ENCODE data around the gene DDX25. TPM values are rescaled to one million over a fixed set of nuclear protein-coding genes. Genes with fewer than 3 reads are reported as not detected.

The DDX25 gene
- total and polyA plus RNA-seq, 2 of the 4 experiments (the other 2 are of a cell fraction) = under 0.01 TPM; not detected in 1

GRCh38 chr11:125926682-125927081, 22.4 kb downstream of the DDX25 start:
- H4K5ac ChIP-seq (ENCODE audit: low read depth, low read length) = no peak overlapping the region
- no peak overlapping the region for H2AK5ac ChIP-seq (ENCODE audit: low read depth, low read length)
- H2BK5ac ChIP-seq (ENCODE audit: low read depth, low read length, poor library complexity, severe bottlenecking) = no peak overlapping the region
- H4K8ac ChIP-seq (ENCODE audit: low read depth in 2 of 2, low read length in 2 of 2) = no peak overlapping the region
- H3K14ac ChIP-seq (replicated peaks; ENCODE audit: low read depth, low read length) = no peak overlapping the region
- H3K79me1 ChIP-seq (ENCODE audit: low read depth in 1 of 2, low read length in 2 of 2) = no peaks in the 10 kb centered on the region
- WGBS, 2 experiments (ENCODE audit: extremely low coverage in 2 of 2, insufficient read length in 1 of 2) = no CpG with 5 or more reads among the region's 12 CpGs
- no peak for ATAC-seq (ENCODE audit: low read depth)
- H3K23ac ChIP-seq (ENCODE audit: low read depth, low read length) = no peak overlapping the region
- in situ Hi-C loops (cut with MboI; ENCODE audit: low sequenced_read_pairs) (loop anchor here (5.0 kb wide), 1 partner anchor 266 kb away; no protein-coding TSS in a partner anchor), dilution Hi-C loops (cut with HindIII; ENCODE audit: low sequenced_read_pairs, unreplicated experiment) (no loop called here), intact Hi-C loops (cut with micrococcal nuclease) (no loop called here)
- no peaks in the 10 kb centered on the region for H3K4me1 ChIP-seq (ENCODE audit: control insufficient read depth, insufficient read depth, low read length)
- BruUV-seq (replicated peaks) = no TSS peak
- H3K9me3 ChIP-seq (ENCODE audit: control insufficient read depth, insufficient read depth, low read length) = no peaks in the 10 kb centered on the region
- ChIA-PET POLR2A (ENCODE audit: unreplicated experiment) (no interaction called here), CTCF (interaction anchor here (1.2 kb wide), 1 partner anchor 267 kb away, joined by 3 read pairs; no protein-coding TSS in a partner anchor)
- no peak for DNase-seq
- no peak overlapping the region for H2AFZ ChIP-seq (replicated peaks; ENCODE audit: low read length, poor library complexity)
- H3K9me1 ChIP-seq (ENCODE audit: insufficient read depth, low read length) = no peaks in the 10 kb centered on the region
- no peak overlapping the region for H3K56ac ChIP-seq (ENCODE audit: extremely low read depth, insufficient read depth, low read length)
- H3K9ac ChIP-seq (ENCODE audit: low read depth, low read length) = no peak overlapping the region
- no peak overlapping the region for H3K4me3 ChIP-seq (ENCODE audit: insufficient read depth, low read depth, low read length)
- no peak overlapping the region for H2BK20ac ChIP-seq (ENCODE audit: low read depth, low read length)
- H2BK120ac ChIP-seq (ENCODE audit: low read depth, low read length) = no peak overlapping the region
- H4K20me1 ChIP-seq (ENCODE audit: insufficient read depth, low read length) = no peaks in the 10 kb centered on the region
- no peak overlapping the region for H4K91ac ChIP-seq (ENCODE audit: insufficient read depth, low read depth, low read length)
- H3K27me3 ChIP-seq (ENCODE audit: control insufficient read depth, insufficient read depth, low read length) = peaks cover 40% of the 10 kb centered on the region
- no peaks in the 10 kb centered on the region for H3K36me3 ChIP-seq (ENCODE audit: control insufficient read depth, insufficient read depth, low read length)
- H2BK15ac ChIP-seq (ENCODE audit: low read depth, low read length) = no peak overlapping the region
- no peak overlapping the region for H3K4me2 ChIP-seq (ENCODE audit: low read depth, low read length)
- no peak overlapping the region for H3K4ac ChIP-seq (ENCODE audit: low read depth, low read length)
- no peak overlapping the region for H3K27ac ChIP-seq (ENCODE audit: insufficient read depth, low read length)
- H3K18ac ChIP-seq (ENCODE audit: low read depth, low read length) = no peak overlapping the region
- H2AK9ac ChIP-seq (replicated peaks; ENCODE audit: low read depth, low read length, poor library complexity) = no peak overlapping the region
- TF ChIP-seq MAFK (IDR thresholded peaks at IDR 0.05; ENCODE audit: low read depth, low read length) (no peak), RAD21 (IDR thresholded peaks at IDR 0.05; ENCODE audit: low read length) (no peak), BHLHE40 (IDR thresholded peaks at IDR 0.05; ENCODE audit: low read depth, low read length) (no peak), NFE2L2 (IDR thresholded peaks at IDR 0.05; ENCODE audit: low read depth, low read length) (no peak), RCOR1 (IDR thresholded peaks at IDR 0.05; ENCODE audit: insufficient replicate concordance, low read length) (no peak), USF2 (IDR thresholded peaks at IDR 0.05; ENCODE audit: low read depth, low read length) (no peak), MXI1 (IDR thresholded peaks at IDR 0.05; ENCODE audit: borderline replicate concordance, low read depth, low read length) (no peak), FOS (IDR thresholded peaks at IDR 0.05; ENCODE audit: low read depth, low read length) (no peak), ELK1 (IDR thresholded peaks at IDR 0.05; ENCODE audit: borderline replicate concordance, low read depth, low read length) (no peak)

All from IMR-90 (cell line).